A673 (cell line): ENCODE measurements around the gene GPR32.

ENCODE experiments used
- EZH2 ChIP-seq: fragments of 200-600 bp; sonication (generic); IDR thresholded peaks from 2 replicates; pipeline ENCODE4 v1.6.1; 2017; ENCODE audit warnings: borderline replicate concordance, low read depth, mild to moderate bottlenecking, mixed read lengths, antibody characterized with exemption, low read length; ENCODE audit not compliant: poor library complexity, severe bottlenecking
- TF ChIP-seq, protein P1 (sequence below): fragments of 300-800, 200-600 bp; sonication (generic); conservative IDR thresholded peaks from 2 replicates; pipeline ENCODE4 v1.5.1; 2017; ENCODE audit warnings: low read depth, mild to moderate bottlenecking, antibody characterized with exemption, low read length, moderate library complexity, mixed read lengths

DNA sequence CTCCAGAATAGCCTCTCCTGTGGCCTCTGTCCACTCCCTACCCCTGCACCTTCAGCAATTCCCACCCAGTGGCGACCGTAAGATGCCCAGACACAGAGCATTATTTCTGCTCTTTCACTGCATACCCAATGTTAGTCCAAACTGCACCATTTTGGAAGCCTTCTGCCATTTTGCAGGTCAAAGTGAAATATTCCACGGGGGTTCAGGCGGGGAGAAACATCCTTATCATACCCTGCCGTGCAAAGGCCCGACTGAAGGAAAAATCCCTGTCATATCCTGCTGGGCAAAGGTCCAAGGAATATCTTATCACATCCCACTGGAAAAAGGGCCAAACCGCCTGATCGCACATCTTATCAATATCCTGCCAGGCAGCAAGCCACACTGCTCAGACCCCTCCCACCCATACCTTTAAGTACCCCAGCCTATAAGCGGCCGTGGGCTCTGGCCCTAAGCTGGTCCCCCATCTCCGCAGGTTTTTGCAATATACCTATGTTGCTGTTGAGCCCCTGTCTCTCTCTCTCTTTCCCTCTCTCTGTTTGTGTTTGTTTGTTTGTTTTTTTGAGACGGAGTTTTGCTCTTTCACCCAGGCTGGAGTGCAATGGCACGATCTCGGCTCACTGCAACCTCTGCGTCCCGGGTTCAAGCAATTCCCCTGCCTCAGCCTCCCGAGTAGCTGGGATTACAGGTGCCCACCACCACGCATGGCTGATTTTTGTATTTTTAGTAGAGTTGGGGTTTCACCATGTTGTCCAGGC is 28.9 kb upstream of the GPR32 start:
- no peak for TF ChIP-seq EZH2
- TF ChIP-seq, protein P1, sequence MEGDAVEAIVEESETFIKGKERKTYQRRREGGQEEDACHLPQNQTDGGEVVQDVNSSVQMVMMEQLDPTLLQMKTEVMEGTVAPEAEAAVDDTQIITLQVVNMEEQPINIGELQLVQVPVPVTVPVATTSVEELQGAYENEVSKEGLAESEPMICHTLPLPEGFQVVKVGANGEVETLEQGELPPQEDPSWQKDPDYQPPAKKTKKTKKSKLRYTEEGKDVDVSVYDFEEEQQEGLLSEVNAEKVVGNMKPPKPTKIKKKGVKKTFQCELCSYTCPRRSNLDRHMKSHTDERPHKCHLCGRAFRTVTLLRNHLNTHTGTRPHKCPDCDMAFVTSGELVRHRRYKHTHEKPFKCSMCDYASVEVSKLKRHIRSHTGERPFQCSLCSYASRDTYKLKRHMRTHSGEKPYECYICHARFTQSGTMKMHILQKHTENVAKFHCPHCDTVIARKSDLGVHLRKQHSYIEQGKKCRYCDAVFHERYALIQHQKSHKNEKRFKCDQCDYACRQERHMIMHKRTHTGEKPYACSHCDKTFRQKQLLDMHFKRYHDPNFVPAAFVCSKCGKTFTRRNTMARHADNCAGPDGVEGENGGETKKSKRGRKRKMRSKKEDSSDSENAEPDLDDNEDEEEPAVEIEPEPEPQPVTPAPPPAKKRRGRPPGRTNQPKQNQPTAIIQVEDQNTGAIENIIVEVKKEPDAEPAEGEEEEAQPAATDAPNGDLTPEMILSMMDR, result no peak
